ENCODE results near the gene OSBPL8.
"Not testable (repeated sequence)": the region's sequence is repeated elsewhere in the genome, so short reads cannot be mapped to it uniquely, and the experiment has no call there.

Gene OSBPL8

GRCh38 chr12:76519538-76519937, 40.0 kb downstream of the OSBPL8 start:
- no peak for DNase-seq

- DNase-seq, result no peak
These were observed 40.9 kb downstream of the OSBPL8 start for GRCh38 chr12:76518699-76519098.

- no peak for DNase-seq
These were observed 44.3 kb downstream of the OSBPL8 start for GRCh38 chr12:76515271-76515670.

- DNase-seq, result not testable (repeated sequence)
These were observed 48.4 kb downstream of the OSBPL8 start for GRCh38 chr12:76511116-76511716.

- DNase-seq, result no peak
These were observed 51.2 kb downstream of the OSBPL8 start for GRCh38 chr12:76508128-76508980.

GRCh38 chr12:76506149-76506548, 53.4 kb downstream of the OSBPL8 start:
- no peak for DNase-seq

GRCh38 chr12:76505050-76505449, 54.5 kb downstream of the OSBPL8 start:
- no peak for DNase-seq

- DNase-seq, result no peak
These were observed 55.0 kb downstream of the OSBPL8 start for GRCh38 chr12:76504606-76505005.

- DNase-seq, result no peak
These were observed 55.6 kb downstream of the OSBPL8 start for GRCh38 chr12:76503957-76504356.

GRCh38 chr12:76501390-76501789, 58.2 kb downstream of the OSBPL8 start:
- DNase-seq, result no peak

GRCh38 chr12:76499136-76499535, 60.4 kb downstream of the OSBPL8 start:
- DNase-seq, result not testable (repeated sequence)

GRCh38 chr12:76495556-76495955, 64.0 kb downstream of the OSBPL8 start:
- no peak for DNase-seq

- no peak for DNase-seq
These were observed 68.3 kb downstream of the OSBPL8 start for GRCh38 chr12:76491292-76491691.

- no peak for DNase-seq
These were observed 68.8 kb downstream of the OSBPL8 start for GRCh38 chr12:76490763-76491162.

- DNase-seq, result no peak
These were observed 69.8 kb downstream of the OSBPL8 start for GRCh38 chr12:76489737-76490136.

GRCh38 chr12:76486011-76486410, 73.6 kb downstream of the OSBPL8 start:
- no peak for DNase-seq

GRCh38 chr12:76480796-76481195, 78.8 kb downstream of the OSBPL8 start:
- DNase-seq, result no peak

GRCh38 chr12:76478045-76478444, 81.5 kb downstream of the OSBPL8 start:
- DNase-seq, result no peak

GRCh38 chr12:76472862-76473261, 86.7 kb downstream of the OSBPL8 start:
- DNase-seq, result not testable (repeated sequence)

GRCh38 chr12:76471579-76471978, 88.0 kb downstream of the OSBPL8 start:
- DNase-seq, result no peak

- DNase-seq, result no peak
These were observed 89.3 kb downstream of the OSBPL8 start for GRCh38 chr12:76470028-76470939.

- DNase-seq, result no peak
These were observed 94.9 kb downstream of the OSBPL8 start for GRCh38 chr12:76464631-76465166.

GRCh38 chr12:76462668-76463224, 96.8 kb downstream of the OSBPL8 start:
- DNase-seq, result no peak
